CD14-positive monocyte (primary cell): Measurements from ENCODE around the gene SLC25A33. TPM values are rescaled to one million over a fixed set of nuclear protein-coding genes. Genes with fewer than 3 reads are reported as not detected.

Source experiments
- DNase-seq, 3 donors: peaks; one replicate each; pipeline ENCODE4 v3.0.0-alpha.2; 2011 to 2022
- H2AFZ ChIP-seq: 2 replicates; pipeline ENCODE4 v1.6.0; 2012; ENCODE audit warnings: mild to moderate bottlenecking, low read depth, low read length, inconsistent platforms; ENCODE audit not compliant: insufficient read depth, poor library complexity, severe bottlenecking
- H3K27ac ChIP-seq, 2 donors: 1 replicate in 1 of 2; 2 replicates in 1 of 2; pipeline ENCODE4 v1.5.1; 2012 to 2013; ENCODE audit warnings: low read length in 2 of 2, control low read depth in 1 of 2, inconsistent platforms in 1 of 2, low read depth in 1 of 2, mild to moderate bottlenecking in 1 of 2
- H3K27me3 ChIP-seq, 2 donors: one replicate each; pipeline versions ENCODE4 v1.6.0 to v1.6.1; 2011 to 2013; ENCODE audit warnings: low read length in 2 of 2; ENCODE audit not compliant: control insufficient read depth in 2 of 2, insufficient read depth in 2 of 2
- H3K36me3 ChIP-seq, 2 donors: replicated peaks in 1 of 2; 1 replicate in 1 of 2; 2 replicates in 1 of 2; pipeline versions ENCODE4 v1.5.1 to v1.6.1; 2012 to 2013; ENCODE audit warnings: low read length in 2 of 2, control low read depth in 1 of 2, inconsistent platforms in 1 of 2, mild to moderate bottlenecking in 1 of 2; ENCODE audit not compliant: insufficient read depth in 2 of 2, control insufficient read depth in 1 of 2
- H3K4me1 ChIP-seq, 2 donors: 1 replicate in 1 of 2; 2 replicates in 1 of 2; pipeline versions ENCODE4 v1.5.1 to v1.6.1; 2012 to 2013; ENCODE audit warnings: low read length in 2 of 2, control low read depth in 1 of 2, inconsistent platforms in 1 of 2, mild to moderate bottlenecking in 1 of 2, moderate library complexity in 1 of 2; ENCODE audit not compliant: insufficient read depth in 2 of 2, control insufficient read depth in 1 of 2
- H3K4me2 ChIP-seq: replicated peaks from 2 replicates; pipeline ENCODE3; 2012; ENCODE audit warnings: low read length, moderate library complexity, mild to moderate bottlenecking; ENCODE audit not compliant: poor library complexity, severe bottlenecking; ENCODE audit errors: extremely low read depth
- H3K4me3 ChIP-seq, 3 experiments: fragments of 200-600 bp in 1 of 3; sonication (generic) in 1 of 3; replicated peaks in 1 of 3; 1 replicate in 2 of 3; 2 replicates in 1 of 3; pipeline ENCODE4 v1.5.1; 2011 to 2013; ENCODE audit warnings: low read length in 3 of 3, mild to moderate bottlenecking in 3 of 3, control low read depth in 2 of 3, low read depth in 2 of 3, inconsistent platforms in 1 of 3, moderate library complexity in 1 of 3
- H3K79me2 ChIP-seq: 2 replicates; pipeline ENCODE4 v1.6.0; 2012; ENCODE audit warnings: mild to moderate bottlenecking, control low read depth, inconsistent platforms, low read length, moderate library complexity; ENCODE audit not compliant: insufficient read depth
- H3K9ac ChIP-seq: 2 replicates; pipeline ENCODE4 v1.6.0; 2017; ENCODE audit warnings: low read length, mild to moderate bottlenecking; ENCODE audit not compliant: insufficient read depth, poor library complexity, severe bottlenecking
- H3K9me3 ChIP-seq, 2 donors: replicated peaks in 1 of 2; 1 replicate in 1 of 2; 2 replicates in 1 of 2; pipeline versions ENCODE4 v1.5.1 to v1.6.1; 2012 to 2013; ENCODE audit warnings: low read length in 2 of 2, control low read depth in 1 of 2; ENCODE audit not compliant: control insufficient read depth in 1 of 2, insufficient read depth in 1 of 2
- H4K20me1 ChIP-seq: 2 replicates; pipeline ENCODE4 v1.6.0; 2012; ENCODE audit warnings: mild to moderate bottlenecking, low read length, control low read depth, moderate library complexity; ENCODE audit not compliant: insufficient read depth
- H3K27ac Mint-ChIP-seq, 7 donors: one replicate each; pipeline ENCODE4 v1.8.0; 2020; ENCODE audit warnings: mild to moderate bottlenecking in 7 of 7, mixed read lengths in 7 of 7, moderate library complexity in 6 of 7, inconsistent platforms in 2 of 7
- H3K27me3 Mint-ChIP-seq, 3 donors: one replicate each; pipeline ENCODE4 v1.8.0; 2021 to 2022; ENCODE audit warnings: low read depth in 3 of 3, mild to moderate bottlenecking in 3 of 3, mixed read lengths in 3 of 3, moderate library complexity in 3 of 3, inconsistent platforms in 1 of 3
- H3K36me3 Mint-ChIP-seq, 2 donors: one replicate each; pipeline ENCODE4 v1.8.0; 2020; ENCODE audit warnings: mixed read lengths in 2 of 2, inconsistent platforms in 1 of 2, mild to moderate bottlenecking in 1 of 2
- H3K4me1 Mint-ChIP-seq: one replicate; pipeline ENCODE4 v1.8.0; 2020; ENCODE audit warnings: mild to moderate bottlenecking, mixed read lengths
- H3K4me3 Mint-ChIP-seq, 2 donors: one replicate each; pipeline ENCODE4 v1.8.0; 2020; ENCODE audit warnings: mild to moderate bottlenecking in 2 of 2, mixed read lengths in 2 of 2, moderate library complexity in 1 of 2
- H3K9me3 Mint-ChIP-seq, 7 donors: one replicate each; pipeline ENCODE4 v1.8.0; 2020 to 2022; ENCODE audit warnings: mixed read lengths in 7 of 7, mild to moderate bottlenecking in 6 of 7, moderate library complexity in 6 of 7, inconsistent platforms in 2 of 7
- CTCF ChIP-seq: fragments of 200-600 bp; IDR thresholded peaks from one replicate; pipeline ENCODE4 v1.8.0; 2022; ENCODE audit warnings: antibody characterized with exemption, mild to moderate bottlenecking
- WGBS: methylation state at CpG from one replicate; pipeline ENCODE4 v1.1.5; 2013; ENCODE audit warnings: missing lambda C conversion rate; ENCODE audit not compliant: insufficient coverage; 5-methylcytosine and 5-hydroxymethylcytosine counted together
- intact Hi-C, 2 donors: fragments of 100-400 bp; cut with micrococcal nuclease; formaldehyde crosslinking; loops; one replicate each; pipeline versions ENCODE4 v1.15.0 to v1.15.1; 2023
- polyA plus RNA-seq, 3 donors: library from polyadenylated mRNA; depleted of rRNA in 1 of 3; unstranded in 2 of 3; stranded (reverse) in 1 of 3; fragments of 300-500 nt in 2 of 3; fragments of >200 nt in 1 of 3; fragmentation: Illumina TruSeq in 2 of 3; gene quantifications; 1 replicate in 2 of 3; 2 replicates in 1 of 3; pipeline ENCODE4 v1.2.3, GENCODE V29; 2012 to 2021

Gene SLC25A33
- polyA plus RNA-seq, 3 donors, result 2.3 to 6.4 (median 4.4) TPM

- H2AFZ ChIP-seq, result no peak overlapping the region
- peaks cover 3 to 14% (median 11%) of the 10 kb centered on the region in 3 donors for H3K27me3 Mint-ChIP-seq
- peaks cover 9 to 10% of the 10 kb centered on the region in 2 donors for H3K4me1 ChIP-seq
- peak overlapping the region in 1 of 2 donors; percentile 48 for H3K4me3 Mint-ChIP-seq
- no peaks in the 10 kb centered on the region for H4K20me1 ChIP-seq
- peak; percentile 64 to 75 (median 69) for DNase-seq
- peak overlapping the region in 1 of 7 donors; percentile 31 for H3K27ac Mint-ChIP-seq
- H3K9me3 ChIP-seq, result no peaks in the 10 kb centered on the region
- no peaks in the 10 kb centered on the region for H3K36me3 ChIP-seq
- H3K9me3 Mint-ChIP-seq, result peaks cover 0 to 1% (median 0%) of the 10 kb centered on the region in 7 donors
- H3K4me2 ChIP-seq, result no peak overlapping the region
- TF ChIP-seq CTCF, result peak; percentile 92
- peaks cover 8% of the 10 kb centered on the region for H3K4me1 Mint-ChIP-seq
- no peak overlapping the region for H3K27ac ChIP-seq
- 33% methylated on average over 16 of the region's 20 CpGs for WGBS
- no peak overlapping the region for H3K4me3 ChIP-seq
- H3K9ac ChIP-seq, result no peak overlapping the region
- peaks cover 0 to 8% of the 10 kb centered on the region in 2 donors for H3K27me3 ChIP-seq
- intact Hi-C loops, result loop anchor here (1.0 to 10.0 kb wide), 5 partner anchors 201 to 378 kb away; no protein-coding TSS in a partner anchor
- H3K79me2 ChIP-seq, result no peaks in the 10 kb centered on the region
- no peaks in the 10 kb centered on the region for H3K36me3 Mint-ChIP-seq
Observed at GRCh38 chr1:9490605-9491339, 48.5 kb upstream of the SLC25A33 start.

GRCh38 chr1:9493326-9493725, 45.9 kb upstream of the SLC25A33 start:
- H3K79me2 ChIP-seq, result no peaks in the 10 kb centered on the region
- Mint-ChIP-seq H3K36me3 (no peaks in the 10 kb centered on the region), H3K27ac (no peak overlapping the region), H3K4me3 (no peak overlapping the region), H3K4me1 (peaks cover 8% of the 10 kb centered on the region), H3K9me3 (peaks cover 0 to 3% (median 0%) of the 10 kb centered on the region in 7 donors), H3K27me3 (peaks cover 13 to 24% (median 13%) of the 10 kb centered on the region in 3 donors)
- no peak overlapping the region for H3K4me2 ChIP-seq
- no peak overlapping the region for H2AFZ ChIP-seq
- no peaks in the 10 kb centered on the region for H3K9me3 ChIP-seq
- H3K36me3 ChIP-seq, result no peaks in the 10 kb centered on the region
- H3K27me3 ChIP-seq, result peaks cover 0 to 10% of the 10 kb centered on the region in 2 donors
- no peaks in the 10 kb centered on the region for H4K20me1 ChIP-seq
- H3K27ac ChIP-seq, result no peak overlapping the region
- H3K4me1 ChIP-seq, result peaks cover 9 to 10% of the 10 kb centered on the region in 2 donors
- no peak for DNase-seq
- no peak overlapping the region for H3K9ac ChIP-seq
- TF ChIP-seq CTCF, result no peak
- WGBS, result 100% methylated on average over 3 of the region's 6 CpGs
- H3K4me3 ChIP-seq, result no peak overlapping the region
- intact Hi-C loops, result loop anchor here (5.0 to 10.0 kb wide), 3 partner anchors 226 to 381 kb away; no protein-coding TSS in a partner anchor
